GM12873 (cell line): ENCODE data around the gene MOGAT3.

Source experiments
- CTCF ChIP-seq: IDR thresholded peaks from 2 replicates; pipeline ENCODE4 v1.5.1; 2012; ENCODE audit warnings: low read depth, mild to moderate bottlenecking, moderate library complexity, low read length, control low read depth; ENCODE audit not compliant: insufficient read depth; ENCODE audit errors: missing control alignments

The MOGAT3 gene

GRCh38 chr7:101185258-101185839 lies 15.5 kb downstream of the MOGAT3 start:
- no peak for TF ChIP-seq CTCF

GRCh38 chr7:101180130-101180755 lies 20.6 kb downstream of the MOGAT3 start, which contains the start of gene NAT16:
Gene NAT16, minus strand, starts transcription at chr7:101180293. Its CDS starts 5,486 bp downstream, at chr7:101174807.
- no peak for TF ChIP-seq CTCF

- TF ChIP-seq CTCF, result no peak
These were observed 21.1 kb downstream of the MOGAT3 start for GRCh38 chr7:101179713-101180112.

GRCh38 chr7:101179117-101179516 lies 21.7 kb downstream of the MOGAT3 start:
- no peak for TF ChIP-seq CTCF

- no peak for TF ChIP-seq CTCF
These were observed 23.2 kb downstream of the MOGAT3 start for GRCh38 chr7:101177644-101178043.

- TF ChIP-seq CTCF, result no peak
These were observed 25.2 kb downstream of the MOGAT3 start for GRCh38 chr7:101175664-101176063.

- no peak for TF ChIP-seq CTCF
These were observed 26.4 kb downstream of the MOGAT3 start for GRCh38 chr7:101174322-101174854.
